GM18867 (cell line): Measurements from ENCODE around the gene SPRR5.

ENCODE experiments used
- ATAC-seq: cut with Tn5 transposase; IDR thresholded peaks from one replicate; pipeline ENCODE4 v1.9.1; 2021; ENCODE audit warnings: mild to moderate bottlenecking, moderate library complexity; ENCODE audit not compliant: unreplicated experiment

Gene SPRR5

DNA sequence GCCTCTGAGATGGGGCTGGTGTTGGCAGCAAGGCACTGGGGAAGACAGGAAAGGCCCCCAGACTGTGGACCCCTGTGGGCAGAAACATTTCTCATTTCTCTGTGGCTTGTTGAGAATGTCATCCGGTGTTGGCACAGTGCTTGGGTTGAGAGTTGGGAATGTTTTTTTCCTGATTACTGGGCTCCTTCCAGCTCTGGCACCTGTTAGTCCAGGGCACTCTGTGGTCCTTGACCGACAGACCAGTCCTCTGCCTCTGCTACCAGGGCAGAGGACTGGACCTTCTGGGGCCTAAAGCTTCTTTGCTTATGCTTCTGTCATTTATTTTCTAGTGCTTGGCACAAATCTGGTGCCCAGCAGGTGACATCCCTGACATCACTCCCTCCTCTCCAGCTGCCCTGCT, 4.8 kb upstream of the SPRR5 start:
- ATAC-seq, result no peak

DNA sequence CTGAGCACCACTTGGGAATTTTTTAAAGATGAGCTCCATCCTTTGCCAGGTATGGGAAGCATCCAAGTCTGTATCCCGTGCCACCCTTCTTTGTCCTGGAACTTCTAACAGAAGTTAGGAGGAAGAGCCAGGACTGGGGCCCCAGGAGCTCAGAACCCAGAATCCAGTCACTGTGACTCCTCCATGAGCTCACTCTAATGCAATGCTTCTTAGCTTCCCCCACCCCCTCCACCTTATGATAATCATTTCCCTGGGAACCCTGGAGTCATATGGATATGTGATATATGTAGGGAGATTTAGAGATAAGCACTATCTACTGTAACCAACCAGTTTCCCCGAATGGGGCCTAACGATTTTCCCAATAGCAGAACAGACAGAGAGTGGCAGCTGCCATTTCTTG, 758 bp upstream of the SPRR5 start:
- no peak for ATAC-seq

DNA sequence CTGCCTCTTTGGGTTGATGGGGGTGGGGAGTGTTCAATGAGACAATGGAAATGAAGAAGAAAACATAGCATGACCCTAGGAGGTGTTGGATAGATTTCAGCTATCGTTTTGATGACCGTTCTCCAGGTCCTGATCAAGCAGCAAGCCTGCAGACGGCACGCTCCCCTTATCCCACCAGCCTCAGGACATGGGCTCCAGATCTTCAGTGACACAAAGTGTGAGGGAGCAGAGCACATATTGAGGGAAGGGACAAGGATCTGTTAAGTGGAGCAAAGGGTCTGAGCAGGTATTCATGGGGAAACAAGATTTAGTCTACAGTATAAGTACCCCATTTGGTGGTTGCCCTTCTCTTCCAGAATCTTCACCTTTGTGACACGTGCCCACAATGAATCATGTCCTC, 4.7 kb downstream of the SPRR5 start:
- ATAC-seq, result no peak

DNA sequence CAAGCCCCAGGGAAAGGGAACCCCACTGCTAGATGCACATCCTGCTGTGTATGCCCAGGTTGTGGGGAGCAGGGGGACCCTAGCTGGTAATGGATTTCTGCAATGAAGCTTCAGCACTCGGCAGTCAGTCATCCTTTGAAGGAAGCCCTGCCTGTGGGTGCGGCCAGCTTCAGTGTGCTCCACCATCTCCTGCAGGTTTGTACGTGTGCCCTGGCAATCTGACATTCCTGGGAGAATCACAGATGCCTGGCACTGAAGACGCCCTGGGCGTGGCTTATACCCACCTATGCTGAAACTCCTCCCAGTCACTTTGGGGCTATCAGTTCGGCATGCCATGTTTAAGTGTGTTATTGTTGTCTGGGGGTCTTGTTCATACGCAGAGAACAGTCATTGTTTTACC, 6.8 kb downstream of the SPRR5 start:
- ATAC-seq, result no peak

DNA sequence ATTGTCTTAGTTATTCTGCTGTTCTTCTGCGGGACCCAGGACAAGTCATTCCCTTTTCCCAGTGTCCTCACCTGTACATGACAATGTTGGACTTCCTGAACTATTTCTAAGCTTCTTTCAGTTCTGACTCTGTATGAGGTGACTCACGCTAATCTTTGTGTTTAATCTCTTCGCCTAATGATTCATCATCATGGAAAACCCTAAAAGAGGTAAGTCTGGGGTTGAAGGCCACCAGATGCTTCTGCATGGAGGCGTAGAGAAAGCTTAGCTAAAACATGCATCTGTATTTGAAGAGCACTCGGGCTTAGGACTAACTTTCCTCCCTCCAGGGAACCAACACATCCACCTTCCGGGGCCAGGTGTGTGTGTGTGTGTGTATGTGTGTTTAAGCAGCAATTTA, 7.4 kb downstream of the SPRR5 start:
- ATAC-seq, result no peak

DNA sequence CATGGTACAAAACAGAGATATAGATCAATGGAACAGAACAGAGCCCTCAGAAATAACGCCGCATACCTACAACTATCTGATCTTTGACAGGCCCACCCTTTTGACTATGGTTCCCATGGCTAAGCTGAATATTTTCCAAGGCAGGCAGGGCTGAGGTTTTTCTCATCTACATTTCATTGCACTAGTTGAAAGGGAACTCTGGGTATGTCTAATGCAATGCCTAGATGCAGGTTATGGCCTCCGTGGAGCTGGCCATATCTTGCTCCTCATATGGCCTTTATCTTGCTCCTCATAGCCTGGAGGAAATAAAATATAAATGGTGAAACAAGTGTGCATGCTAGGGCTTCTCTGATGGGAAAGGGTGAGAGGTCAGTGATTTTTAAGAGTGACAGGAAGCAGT, 10.6 kb downstream of the SPRR5 start:
- no peak for ATAC-seq

DNA sequence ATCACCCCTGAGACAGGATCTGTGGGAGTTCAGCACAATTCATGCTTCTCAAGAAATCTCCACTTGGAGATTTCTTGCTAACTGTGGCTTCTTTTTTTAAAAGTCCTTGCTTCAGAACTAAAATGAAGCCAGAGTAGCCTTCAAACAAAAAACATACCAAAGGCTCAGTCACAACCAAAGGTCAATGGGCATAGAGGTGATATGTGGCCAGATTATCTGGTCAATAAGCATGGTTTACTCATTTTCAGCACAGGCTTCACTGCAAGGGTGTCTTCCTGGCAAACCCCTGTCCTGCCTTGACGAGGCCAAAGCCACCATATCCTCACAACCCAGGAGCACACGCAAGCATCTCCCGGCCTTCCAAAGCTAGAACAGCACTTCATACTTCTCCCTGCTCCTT, 12.3 kb downstream of the SPRR5 start:
- ATAC-seq, result no peak

DNA sequence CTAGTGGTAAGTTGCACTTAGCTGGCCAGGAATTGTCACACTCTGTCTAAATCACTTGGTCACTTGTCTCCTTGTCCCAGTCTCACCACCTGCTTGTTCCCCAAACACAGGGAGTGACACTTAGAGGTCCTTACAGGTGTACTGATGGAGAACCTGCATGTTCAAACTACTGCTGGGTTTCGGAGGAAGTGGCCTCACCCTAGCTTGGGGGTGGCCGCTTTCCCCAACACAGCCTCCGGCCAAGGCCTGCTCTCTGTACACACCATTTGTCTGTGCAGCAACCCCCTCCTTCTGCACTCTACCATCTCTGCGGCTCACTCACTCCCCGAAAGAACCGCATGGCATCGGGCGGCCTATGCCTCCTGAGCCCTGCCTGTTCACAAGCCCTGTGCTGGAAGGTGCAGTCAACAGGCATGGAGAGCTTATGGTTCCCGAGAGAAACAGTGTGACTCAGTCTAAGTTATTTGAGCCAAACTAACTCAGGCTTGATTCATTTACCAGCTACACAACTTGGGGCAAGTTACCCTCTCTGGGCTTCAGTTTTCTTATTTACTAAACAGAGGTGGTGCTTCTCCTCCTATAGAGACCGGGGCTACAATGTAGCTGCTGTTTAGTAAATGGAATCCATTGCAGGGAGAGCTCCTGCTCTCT, 12.9 kb downstream of the SPRR5 start:
- ATAC-seq, result no peak

DNA sequence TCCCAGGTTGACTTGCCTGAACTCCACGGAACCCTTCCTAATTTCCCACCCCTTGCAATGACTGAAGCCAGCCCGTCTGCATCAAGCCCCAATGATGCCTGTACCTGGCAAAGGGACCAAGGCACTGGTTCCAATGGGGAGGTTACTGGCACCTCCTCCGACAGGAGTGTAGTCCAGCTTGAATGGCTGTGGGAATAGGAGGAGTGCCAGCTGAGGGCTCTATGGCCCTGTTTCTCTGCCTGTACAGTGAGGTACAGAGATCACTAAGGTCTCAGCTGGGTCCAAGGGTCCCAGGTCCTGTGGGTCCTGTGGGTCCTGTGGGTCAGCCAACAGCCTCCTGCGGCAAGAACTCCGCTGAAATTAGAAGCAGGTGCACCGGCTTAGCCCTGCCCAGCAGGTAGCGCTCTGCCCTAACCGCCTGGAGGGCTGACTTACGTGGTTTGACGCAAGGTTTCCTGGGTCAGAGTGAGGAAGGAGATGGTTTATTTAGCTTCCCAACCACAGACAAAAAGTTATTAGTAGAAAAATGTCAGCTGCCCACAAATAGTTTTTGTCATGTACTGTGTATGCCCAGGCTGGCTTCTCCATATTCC, 13.5 kb downstream of the SPRR5 start:
- no peak for ATAC-seq

DNA sequence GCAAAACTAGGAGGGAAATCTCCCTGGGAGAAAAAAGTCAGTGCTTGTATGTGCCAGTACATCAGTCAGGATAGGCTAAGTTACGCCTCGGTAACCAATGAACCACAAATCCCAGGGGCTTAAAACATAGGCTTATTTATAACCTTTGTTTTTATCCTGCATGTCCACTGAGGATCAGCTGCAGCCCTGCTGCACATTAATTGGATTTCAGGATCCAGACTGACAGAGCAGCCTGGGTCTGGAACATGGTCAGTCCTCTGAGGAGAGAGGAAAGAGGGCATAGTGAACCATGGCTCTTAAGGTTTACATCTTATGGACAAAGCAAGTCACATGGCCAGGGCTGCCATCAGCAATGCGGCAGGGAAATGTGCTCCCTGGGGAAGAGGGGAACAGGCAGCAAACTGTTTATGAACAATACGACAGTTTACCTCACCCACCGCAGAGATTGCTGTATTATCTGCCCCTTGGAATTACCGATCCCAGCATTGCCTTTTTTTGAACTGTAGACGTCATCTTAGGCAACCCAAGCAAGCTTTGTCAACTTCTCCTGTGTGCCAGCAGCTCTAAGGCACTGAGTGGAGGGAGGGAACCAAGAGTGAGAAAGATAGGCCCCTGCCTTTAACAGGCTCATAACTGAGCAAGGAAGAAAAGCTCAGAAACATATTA, 14.4 kb downstream of the SPRR5 start:
- no peak for ATAC-seq

DNA sequence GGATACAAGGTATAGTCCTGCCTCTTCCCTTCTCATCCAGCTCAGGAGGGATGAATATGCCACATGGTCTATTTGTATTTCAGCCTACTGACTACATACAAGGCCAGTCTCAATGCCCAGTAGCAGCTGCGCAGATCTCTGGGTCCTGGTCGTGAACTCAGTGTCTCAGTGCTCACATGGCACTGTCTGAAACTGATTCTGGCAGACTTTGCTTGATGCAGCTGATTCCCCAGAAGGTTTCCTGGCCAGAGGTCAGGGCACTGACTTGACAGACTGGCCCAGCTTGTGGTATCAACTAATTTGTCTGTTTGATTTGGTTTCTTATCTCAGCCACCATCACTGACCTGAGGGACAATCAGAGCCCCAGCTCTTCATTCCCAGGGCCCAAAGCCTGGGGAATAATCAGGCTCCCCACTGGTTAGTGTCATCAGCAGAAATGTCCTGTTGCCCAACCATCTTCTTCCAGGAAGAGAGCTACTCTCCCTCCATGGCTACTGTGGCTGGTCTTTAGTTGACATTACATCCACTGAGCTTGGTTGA, 15.9 kb downstream of the SPRR5 start:
- no peak for ATAC-seq

DNA sequence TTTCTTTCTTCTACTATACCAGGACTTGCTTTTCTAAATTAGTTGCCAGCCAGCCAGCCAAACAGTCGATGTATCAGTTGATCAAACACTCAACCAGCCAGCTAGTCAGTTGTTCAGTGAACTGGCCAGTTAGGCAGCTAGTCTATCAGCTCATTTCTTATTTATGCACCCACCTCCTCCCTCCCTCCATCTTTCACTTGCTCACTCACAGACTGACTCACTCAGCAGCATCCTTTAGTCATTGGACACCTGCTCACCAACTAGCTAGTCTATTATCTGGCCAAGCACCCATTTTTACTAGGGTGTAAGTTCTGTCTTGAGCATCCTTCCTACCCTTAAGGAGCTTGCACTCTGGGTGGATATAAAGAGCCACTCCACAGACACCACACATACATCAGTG, 17.5 kb downstream of the SPRR5 start:
- no peak for ATAC-seq

DNA sequence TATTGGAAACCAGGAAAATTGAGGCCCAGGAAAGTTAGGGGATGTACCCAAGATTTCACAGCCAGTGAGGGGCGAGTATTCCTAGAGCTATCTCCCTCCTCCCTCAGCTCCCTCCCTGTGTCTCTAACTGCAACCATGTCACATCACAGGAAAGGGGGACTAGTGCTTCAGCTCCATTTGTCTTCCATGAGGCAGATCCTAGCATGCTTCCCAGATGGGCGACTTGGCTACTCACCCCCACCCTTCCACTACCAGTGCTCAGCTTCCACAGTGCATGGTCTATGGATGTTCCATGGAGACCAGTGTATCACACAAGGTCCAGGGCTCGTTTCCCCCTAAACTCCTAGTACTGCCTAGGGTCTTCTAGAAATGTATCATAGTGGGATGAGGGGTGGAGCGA, 18.8 kb downstream of the SPRR5 start:
- ATAC-seq, result no peak

DNA sequence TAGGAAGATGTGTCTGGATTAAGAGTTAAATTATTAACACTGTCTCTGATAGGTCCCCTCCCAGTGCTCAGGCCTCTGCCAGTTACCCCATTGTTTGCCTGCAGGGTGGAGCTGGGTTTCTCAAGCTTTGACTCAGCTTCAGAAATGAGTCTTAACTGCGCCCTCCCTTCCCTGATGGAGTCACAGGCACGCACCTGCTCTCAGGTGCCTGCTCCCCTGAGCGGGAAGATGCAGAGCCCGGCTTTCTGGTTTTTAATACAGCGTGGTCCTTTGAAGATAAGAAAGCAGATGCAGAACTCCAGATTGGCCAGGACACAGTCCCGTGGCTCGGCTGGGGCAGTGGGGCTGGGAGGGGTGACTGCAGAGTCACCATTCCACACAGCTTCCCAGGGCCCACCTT, 20.2 kb downstream of the SPRR5 start:
- ATAC-seq, result peak; percentile 38

DNA sequence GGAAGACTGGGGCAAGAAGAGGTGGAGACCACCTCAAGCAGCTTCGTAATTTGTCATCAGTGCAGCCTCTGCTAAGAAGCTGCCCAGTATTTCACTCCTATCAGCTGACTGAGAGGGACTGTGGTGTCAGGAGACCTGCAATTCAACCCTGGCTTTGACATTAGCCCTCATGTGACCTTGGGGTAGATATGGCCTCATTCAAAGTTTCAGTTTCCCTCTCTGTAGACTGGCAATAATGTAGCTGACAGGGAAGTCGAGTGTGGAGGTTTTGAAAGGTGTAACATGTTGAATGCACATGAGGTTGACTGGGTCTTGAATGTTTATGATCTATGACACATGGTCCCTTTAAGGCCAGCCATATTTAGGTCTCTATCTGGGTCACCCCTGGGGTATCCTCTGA, 21.2 kb downstream of the SPRR5 start:
- ATAC-seq, result peak; percentile 98

DNA sequence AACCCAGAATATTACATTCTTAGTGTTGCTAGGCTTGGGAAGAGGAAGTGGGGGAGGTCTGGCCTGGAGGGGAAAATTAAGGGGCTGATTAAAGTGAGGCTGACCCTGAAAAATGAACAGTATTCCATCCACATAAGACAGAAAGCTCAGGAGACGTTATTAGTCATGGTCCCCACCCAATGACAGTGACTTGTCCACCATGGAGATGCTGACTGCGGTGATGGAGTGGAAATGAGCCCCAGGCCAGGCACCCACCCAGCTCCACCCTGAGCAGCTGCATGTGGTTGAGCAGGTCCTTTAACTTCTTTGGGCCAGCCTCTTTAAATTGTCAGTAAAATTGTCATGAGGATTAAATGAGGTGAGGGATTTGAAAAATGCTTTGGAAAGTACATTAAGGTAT, 22.0 kb downstream of the SPRR5 start:
- no peak for ATAC-seq

DNA sequence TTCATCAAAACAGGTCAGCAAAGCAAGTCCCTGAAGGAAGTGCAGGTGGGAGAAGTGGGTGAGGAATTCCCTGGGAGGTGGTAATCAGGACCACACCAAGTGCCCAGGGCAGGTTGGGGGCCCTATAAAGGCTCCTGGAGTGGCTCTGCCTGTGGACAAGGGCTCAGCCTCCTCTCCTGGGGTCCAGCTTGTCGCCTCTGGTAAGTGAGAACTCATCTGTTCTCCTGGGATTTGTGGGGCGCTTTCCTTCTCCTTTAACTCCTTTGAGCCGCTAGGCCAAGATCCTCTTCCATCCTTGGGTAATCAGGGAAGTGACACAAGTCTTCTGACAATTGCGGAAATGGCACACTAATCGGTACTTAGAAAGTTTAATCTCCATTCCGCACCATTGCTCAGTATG, 23.5 kb downstream of the SPRR5 start, which contains the start of gene SPRR4:
TSS of gene SPRR4 (plus strand) at position 154 of the 400 bp plus-strand sequence. CDS start 1,243 bp downstream, outside the sequence.
- ATAC-seq, result no peak

DNA sequence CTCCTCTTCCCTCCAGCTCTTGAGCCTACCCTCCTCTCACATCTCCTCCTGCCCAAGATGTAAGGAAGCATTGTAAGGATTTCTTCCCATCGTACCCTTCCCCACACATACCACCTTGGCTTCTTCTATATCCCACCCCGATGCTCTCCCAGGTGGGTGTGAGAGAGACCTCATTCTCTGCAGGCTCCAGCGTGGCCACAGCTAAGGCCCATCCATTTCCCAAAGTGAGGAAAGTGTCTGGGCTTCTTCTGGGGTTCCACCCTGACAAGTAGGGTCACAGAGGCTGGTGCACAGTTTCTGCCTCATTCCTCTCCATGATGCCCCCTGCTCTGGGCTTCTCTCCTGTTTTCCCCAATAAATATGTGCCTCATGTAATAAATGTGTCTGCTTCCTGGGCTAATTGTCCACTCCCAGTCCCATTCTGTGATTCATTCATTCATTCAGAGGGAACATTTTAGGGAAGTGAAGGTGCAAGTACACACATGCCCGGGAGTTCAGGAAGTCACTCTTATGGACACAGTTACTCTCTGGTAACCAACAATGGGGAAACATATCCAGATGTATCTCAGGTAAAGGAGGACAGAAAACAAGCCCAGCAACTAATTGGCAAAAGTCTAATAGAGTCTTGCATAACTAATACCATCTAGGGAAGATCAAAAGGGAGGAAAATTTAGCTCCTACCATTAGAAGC, 25.3 kb downstream of the SPRR5 start:
- no peak for ATAC-seq

DNA sequence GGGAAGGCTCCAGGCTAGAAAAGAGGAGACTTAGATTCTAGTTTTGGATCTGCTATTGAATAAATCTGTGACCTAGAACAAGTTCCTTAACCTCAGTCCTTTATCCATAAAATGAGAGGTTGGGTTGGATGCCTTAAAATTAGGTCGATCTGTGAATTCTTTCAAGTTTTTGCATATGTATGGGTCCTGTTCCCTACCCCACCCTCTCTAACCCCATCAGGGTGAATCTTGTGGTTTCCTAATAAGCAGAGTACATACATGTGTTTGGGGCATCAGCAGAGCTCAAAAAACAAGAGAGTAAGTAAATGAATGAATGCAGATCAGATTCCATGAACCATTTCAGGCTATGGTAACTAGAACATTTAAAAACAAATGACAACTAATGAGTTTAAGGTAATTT, 29.7 kb downstream of the SPRR5 start:
- ATAC-seq, result no peak

DNA sequence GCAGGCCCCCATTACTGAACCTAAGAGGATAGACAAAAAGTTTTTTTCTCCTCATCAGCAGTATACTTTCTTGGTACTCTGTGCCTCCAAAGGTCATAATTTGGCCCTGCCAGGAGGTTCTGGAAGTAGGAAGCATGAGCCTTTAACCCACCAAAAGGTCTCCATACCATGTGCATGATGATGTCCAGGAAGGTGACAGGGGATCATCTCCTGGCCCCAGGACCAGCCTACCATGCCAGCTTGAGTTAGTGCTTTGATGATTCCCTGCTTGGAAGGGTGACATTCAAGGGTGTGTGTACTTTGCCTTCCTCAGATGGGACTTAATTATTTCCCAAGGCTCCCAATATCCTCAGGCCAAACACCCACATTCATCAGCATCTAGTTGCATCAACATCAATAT, 30.6 kb downstream of the SPRR5 start:
- ATAC-seq, result no peak

DNA sequence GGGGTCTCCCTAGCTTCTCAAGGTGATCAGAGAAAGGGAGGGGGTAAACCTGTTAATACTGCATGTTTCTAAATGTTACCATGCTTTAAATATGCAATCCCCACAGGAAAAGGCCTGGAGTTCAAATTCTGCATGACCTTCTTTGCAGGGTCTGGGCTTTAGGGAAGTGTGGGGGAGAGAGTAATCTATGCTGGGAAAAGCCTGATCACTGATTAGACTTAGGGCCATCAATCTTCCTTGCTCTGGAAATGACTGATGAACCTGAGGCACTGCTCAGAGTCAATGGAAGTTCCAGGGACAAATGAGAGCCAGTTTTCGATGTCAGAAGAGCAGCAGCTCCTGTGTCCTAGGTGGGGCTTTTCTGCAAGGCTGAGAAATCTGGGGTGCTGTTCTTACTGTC, 33.7 kb downstream of the SPRR5 start:
- ATAC-seq, result no peak
